Measurements from ENCODE around the gene SDF2. TPM values are rescaled to one million over a fixed set of nuclear protein-coding genes. Genes with fewer than 3 reads are reported as not detected.

The SDF2 gene
- total RNA-seq, 6 experiments from 2014 or later = 24.6 to 31.8 (median 26.4) TPM

- Histone ChIP-seq H3K4me3 (no peak overlapping the region), H3K27ac (no peak overlapping the region), H3K36me3 (peaks cover 6 to 52% (median 23%) of the 10 kb centered on the region in 4 donors), H3K4me1 (peaks cover 0 to 15% (median under 1%) of the 10 kb centered on the region in 4 donors), H3K9me3 (no peaks in the 10 kb centered on the region), H3K27me3 (no peaks in the 10 kb centered on the region)
- no peak for ATAC-seq
- TF ChIP-seq POLR2A (IDR thresholded peaks at IDR 0.05) (no peak), CTCF (IDR thresholded peaks at IDR 0.05) (no peak)
- WGBS (ENCODE audit: insufficient coverage, low coverage, low lambda C conversion rate, missing lambda C conversion rate) = 77% methylated on average over 11 of the region's 16 CpGs
- DNase-seq = no peak
- intact Hi-C loops (cut with DNase I) = no loop called here
Measured at GRCh38 chr17:28703552-28704218, 42.0 kb upstream of the SDF2 start.

GRCh38 chr17:28702752-28703150 is 41.0 kb upstream of the SDF2 start:
- 82% methylated on average over 2 of the region's 3 CpGs for WGBS (ENCODE audit: insufficient coverage, low coverage, low lambda C conversion rate, missing lambda C conversion rate)
- no peak overlapping the region for H3K4me3 ChIP-seq
- ATAC-seq (no peak), DNase-seq (no peak)
- intact Hi-C loops (cut with DNase I) = no loop called here
- TF ChIP-seq POLR2A (IDR thresholded peaks at IDR 0.05) = no peak
- TF ChIP-seq CTCF (IDR thresholded peaks at IDR 0.05) = no peak
- H3K27me3 ChIP-seq = no peaks in the 10 kb centered on the region
- H3K36me3 ChIP-seq = peaks cover 6 to 58% (median 25%) of the 10 kb centered on the region in 4 donors
- no peak overlapping the region for H3K27ac ChIP-seq
- H3K4me1 ChIP-seq = peaks cover 0 to 21% (median 5%) of the 10 kb centered on the region in 4 donors
- H3K9me3 ChIP-seq = no peaks in the 10 kb centered on the region

- intact Hi-C loops (cut with DNase I) = no loop called here
- TF ChIP-seq POLR2A (IDR thresholded peaks at IDR 0.05) (no peak), CTCF (IDR thresholded peaks at IDR 0.05) (no peak)
Measured at GRCh38 chr17:28702026-28702751, 40.5 kb upstream of the SDF2 start.

GRCh38 chr17:28700830-28701492 is 39.3 kb upstream of the SDF2 start:
- no peak for ATAC-seq
- no peak for TF ChIP-seq POLR2A (IDR thresholded peaks at IDR 0.05)
- Histone ChIP-seq H3K36me3 (peaks cover 6 to 76% (median 38%) of the 10 kb centered on the region in 4 donors), H3K4me3 (no peak overlapping the region), H3K27ac (no peak overlapping the region), H3K4me1 (peaks cover 0 to 26% (median 8%) of the 10 kb centered on the region in 4 donors), H3K27me3 (no peaks in the 10 kb centered on the region), H3K9me3 (no peaks in the 10 kb centered on the region)
- no peak for DNase-seq
- 100% methylated on average over 4 of the region's 10 CpGs for WGBS (ENCODE audit: insufficient coverage, low coverage, low lambda C conversion rate, missing lambda C conversion rate)
- intact Hi-C loops (cut with DNase I) = no loop called here

More at GRCh38 chr17:28702026-28702751, 40.5 kb upstream of the SDF2 start:
- Histone ChIP-seq H3K27ac (no peak overlapping the region), H3K9me3 (no peaks in the 10 kb centered on the region), H3K27me3 (no peaks in the 10 kb centered on the region), H3K36me3 (peaks cover 6 to 64% (median 29%) of the 10 kb centered on the region in 4 donors), H3K4me1 (peaks cover 0 to 26% (median 8%) of the 10 kb centered on the region in 4 donors), H3K4me3 (no peak overlapping the region)
- DNase-seq (peak in 2 of 3 donors; percentile 45 to 60), ATAC-seq (peak in 2 of 4 donors; percentile 40 to 51)
- WGBS (ENCODE audit: insufficient coverage, low coverage, low lambda C conversion rate, missing lambda C conversion rate) = 59% methylated on average over 6 of the region's 10 CpGs

Measured in right lobe of liver (tissue), 6 donors.